KOPT-K1 (cell line): ENCODE measurements around the gene OBSCN.
"Not testable (repeated sequence)": the region's sequence is repeated elsewhere in the genome, so short reads cannot be mapped to it uniquely, and the experiment has no call there.

Experiments
- H3K27ac ChIP-seq: fragments of 200-600 bp; sonication (generic); 2 replicates; pipeline ENCODE4 v1.5.1; 2016; ENCODE audit warnings: antibody characterized with exemption, mild to moderate bottlenecking, low read depth, low read length; ENCODE audit not compliant: poor library complexity, severe bottlenecking
- H3K36me3 ChIP-seq: fragments of 200-600 bp; sonication (generic); 2 replicates; pipeline ENCODE4 v1.5.1; 2017; ENCODE audit warnings: antibody characterized with exemption, mild to moderate bottlenecking, low read length, moderate library complexity; ENCODE audit not compliant: insufficient read depth
- H3K9me3 ChIP-seq: fragments of 200-600 bp; sonication (generic); 2 replicates; pipeline ENCODE4 v1.5.1; 2017; ENCODE audit warnings: antibody characterized with exemption, low read length, mild to moderate bottlenecking; ENCODE audit not compliant: insufficient read depth, poor library complexity, severe bottlenecking

Gene OBSCN

DNA sequence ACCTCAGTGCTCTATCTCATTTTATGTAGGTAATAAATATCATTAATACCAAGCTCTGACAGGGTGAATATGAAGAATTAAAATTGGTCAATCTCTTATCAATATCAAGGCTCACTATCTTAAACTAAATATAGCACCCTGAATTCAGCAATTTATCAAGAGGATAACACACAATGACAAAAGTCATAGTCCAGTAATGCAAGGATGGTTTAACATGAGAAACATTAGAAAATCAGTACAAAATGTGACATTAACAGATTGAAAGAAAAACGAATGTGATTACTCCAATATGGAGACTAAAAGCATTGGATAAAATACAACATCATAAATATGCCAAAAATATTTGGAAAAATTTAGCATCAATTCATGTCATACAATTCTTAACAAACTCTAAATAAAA, 53.9 kb downstream of the OBSCN start:
- H3K9me3 ChIP-seq = peaks cover 16% of the 10 kb centered on the region
- H3K36me3 ChIP-seq = peaks cover 27% of the 10 kb centered on the region
- H3K27ac ChIP-seq = no peak overlapping the region

DNA sequence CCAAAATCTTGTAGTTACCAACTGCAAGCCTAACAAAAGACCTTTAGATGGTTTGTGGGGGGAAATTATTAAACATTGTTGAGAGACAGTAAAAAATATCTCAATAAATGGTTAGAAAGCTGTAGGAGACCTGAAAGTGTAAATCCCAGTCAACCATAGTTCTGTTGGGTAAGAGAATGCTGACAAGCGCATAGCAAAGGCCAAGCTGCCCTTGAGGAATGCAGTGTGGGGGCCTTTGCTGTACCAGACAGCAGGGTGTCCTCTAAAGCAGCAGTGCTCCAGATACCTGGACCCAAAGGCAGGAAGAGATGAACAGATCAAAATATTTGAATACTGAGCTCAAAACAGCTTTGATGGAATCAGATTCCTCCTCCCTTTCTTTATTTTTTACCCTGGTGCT, 54.6 kb downstream of the OBSCN start:
- peaks cover 22% of the 10 kb centered on the region for H3K36me3 ChIP-seq

DNA sequence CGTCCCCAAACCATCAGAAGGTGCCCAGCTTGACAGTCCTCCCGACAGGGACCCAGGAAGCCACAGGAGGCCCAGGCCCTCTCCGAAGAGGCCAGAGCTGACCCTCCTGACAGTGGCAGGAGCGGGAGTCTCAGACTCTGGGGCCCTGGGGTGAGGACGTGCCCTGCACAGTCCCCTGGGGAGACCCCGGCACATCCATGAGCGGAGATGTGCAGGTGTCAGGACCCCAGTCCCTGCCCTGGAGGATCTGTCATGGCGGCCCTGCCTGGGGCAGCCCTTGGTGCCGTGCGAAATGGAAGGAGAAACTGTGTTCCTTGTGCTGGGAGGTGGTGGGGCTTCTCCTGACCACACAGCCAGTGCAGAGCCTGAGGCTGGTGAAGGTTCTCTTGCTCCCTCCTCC, 55.8 kb downstream of the OBSCN start:
- Histone ChIP-seq H3K36me3 (peaks cover 17% of the 10 kb centered on the region), H3K27ac (no peak overlapping the region), H3K9me3 (peaks cover 16% of the 10 kb centered on the region)

More for the DNA sequence above, 54.6 kb downstream of the OBSCN start:
- no peak overlapping the region for H3K27ac ChIP-seq
- peaks cover 16% of the 10 kb centered on the region for H3K9me3 ChIP-seq

DNA sequence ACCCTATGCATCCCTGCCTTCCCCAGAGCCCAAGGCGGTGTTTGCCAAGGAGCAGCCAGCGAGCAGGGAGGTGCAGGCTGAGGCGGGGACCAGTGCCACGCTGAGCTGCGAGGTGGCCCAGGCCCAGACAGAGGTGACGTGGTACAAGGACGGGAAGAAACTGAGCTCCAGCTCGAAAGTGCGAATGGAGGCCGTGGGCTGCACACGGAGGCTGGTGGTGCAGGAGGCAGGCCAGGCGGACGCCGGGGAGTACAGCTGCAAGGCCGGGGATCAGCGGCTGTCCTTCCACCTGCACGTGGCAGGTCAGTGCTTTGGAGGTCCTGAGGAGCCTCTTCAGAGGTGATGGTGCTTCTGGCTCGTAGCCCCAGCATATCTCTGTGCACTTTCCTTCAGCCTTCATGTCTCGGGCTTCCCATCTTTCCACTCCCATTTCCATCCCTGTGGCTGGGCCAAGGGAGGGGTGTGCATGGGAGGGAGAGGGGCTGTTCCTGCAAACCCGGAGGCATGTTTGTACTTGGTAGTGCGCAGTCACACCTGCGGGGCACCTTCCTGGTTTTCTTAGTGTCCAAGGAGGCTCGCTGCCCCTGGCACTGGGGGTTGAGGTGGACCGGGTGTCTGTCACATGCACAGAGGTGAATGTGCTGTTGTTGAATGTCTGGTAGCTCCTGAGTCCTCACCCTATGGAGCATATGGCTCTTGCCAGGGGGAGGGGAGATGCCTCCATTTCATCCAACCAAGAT, 56.4 kb downstream of the OBSCN start:
- Histone ChIP-seq H3K36me3 (peaks cover 17% of the 10 kb centered on the region), H3K27ac (no peak overlapping the region), H3K9me3 (peaks cover 16% of the 10 kb centered on the region)

DNA sequence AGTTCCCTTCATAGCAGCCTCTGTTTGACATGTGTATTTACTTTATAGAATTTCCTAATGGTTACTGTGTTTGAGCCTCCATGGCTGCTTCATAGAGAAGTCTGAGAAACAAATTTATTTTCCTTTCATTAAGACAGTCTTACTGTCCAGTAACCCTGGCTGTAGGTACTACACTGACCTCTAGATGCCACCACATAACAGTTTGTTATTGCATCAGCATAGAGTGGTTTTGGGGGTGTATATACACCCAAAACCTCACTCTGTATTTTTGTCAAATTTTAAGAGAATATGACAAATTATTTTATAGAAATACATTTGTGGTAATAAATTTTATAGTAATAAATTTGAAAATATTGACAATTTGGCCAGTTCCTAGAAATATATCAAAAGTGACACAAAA, 57.3 kb downstream of the OBSCN start:
- Histone ChIP-seq H3K9me3 (peaks cover 16% of the 10 kb centered on the region), H3K27ac (no peak overlapping the region), H3K36me3 (peaks cover 17% of the 10 kb centered on the region)

DNA sequence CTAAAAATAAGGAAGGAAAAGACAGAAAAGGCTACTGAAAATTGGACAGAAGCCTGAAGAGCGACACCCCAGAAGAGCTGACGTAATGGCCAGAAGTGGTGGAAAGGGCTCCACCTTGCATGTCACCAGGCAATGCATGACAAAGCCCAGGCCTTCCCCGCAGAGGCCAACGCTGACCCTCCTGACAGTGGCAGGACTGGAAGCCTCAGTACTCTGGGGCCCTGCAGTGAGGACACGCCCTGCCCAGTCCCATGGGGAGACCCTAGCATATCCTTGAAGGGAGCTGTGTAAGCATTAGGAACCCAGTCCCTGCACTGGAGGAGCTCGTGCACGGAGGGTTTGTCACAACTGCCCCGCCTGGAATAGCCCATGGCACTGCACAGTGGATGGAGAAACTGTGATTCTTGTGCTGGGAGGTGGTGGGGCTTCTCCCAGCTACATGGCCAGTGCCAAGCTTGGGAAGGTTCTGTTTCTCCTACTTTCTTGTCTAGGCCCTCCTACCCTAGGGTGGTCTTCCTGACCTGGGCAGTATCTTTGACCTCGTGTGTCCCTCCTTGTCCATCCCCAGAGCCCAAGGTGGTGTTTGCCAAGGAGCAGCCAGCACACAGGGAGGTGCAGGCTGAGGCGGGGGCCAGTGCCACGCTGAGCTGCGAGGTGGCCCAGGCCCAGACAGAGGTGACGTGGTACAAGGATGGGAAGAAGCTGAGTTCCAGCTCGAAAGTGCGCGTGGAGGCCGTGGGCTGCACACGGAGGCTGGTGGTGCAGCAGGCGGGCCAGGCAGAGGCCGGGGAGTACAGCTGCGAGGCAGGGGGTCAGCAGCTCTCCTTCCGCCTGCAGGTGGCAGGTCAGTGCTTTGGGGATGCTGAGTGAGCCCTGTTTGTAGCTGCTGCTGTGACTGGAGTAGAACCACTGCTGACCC, 60.4 kb downstream of the OBSCN start:
- H3K27ac ChIP-seq = no peak overlapping the region
- no peaks in the 10 kb centered on the region for H3K9me3 ChIP-seq
- H3K36me3 ChIP-seq = no peaks in the 10 kb centered on the region

DNA sequence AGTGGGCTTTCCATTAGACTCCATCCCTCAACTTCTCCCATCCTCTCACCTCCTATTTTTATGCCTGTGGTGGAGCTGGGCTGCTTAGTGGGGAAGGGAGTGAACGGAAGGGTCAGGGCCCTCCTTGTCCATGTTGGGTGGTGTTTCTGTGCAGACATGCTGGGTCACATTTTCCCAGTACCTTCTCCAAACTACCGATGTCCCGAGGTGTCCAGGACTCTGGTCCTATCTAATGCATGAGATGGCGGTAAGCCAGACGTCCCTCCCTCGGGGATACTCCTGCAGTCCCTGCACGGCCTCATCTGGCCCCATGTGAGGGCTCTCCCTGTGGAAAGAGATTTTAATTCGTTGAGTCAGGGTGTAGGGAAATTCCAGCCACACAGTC, 61.0 kb downstream of the OBSCN start:
- H3K36me3 ChIP-seq = no peaks in the 10 kb centered on the region
- no peak overlapping the region for H3K27ac ChIP-seq
- H3K9me3 ChIP-seq = no peaks in the 10 kb centered on the region

DNA sequence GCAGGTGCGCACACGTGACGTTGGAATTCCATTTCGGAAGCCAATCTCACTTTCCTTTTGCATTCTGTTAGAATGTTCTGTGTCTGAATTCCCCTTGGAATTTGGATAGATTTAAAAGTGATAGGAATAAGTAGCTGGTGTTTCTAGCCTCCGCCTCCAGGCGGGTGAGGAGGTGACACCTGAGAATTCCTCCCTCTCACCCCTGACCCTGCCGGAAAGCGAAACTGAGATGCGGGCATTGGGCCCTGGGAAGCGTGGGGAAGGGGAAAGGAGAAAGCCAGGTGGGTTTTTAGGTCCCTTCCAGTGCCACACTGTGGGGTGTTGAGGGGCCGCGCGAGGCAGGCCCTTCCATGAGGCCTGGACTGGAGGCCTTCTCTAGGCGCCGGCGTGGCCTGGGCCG, 61.6 kb downstream of the OBSCN start:
- not testable (repeated sequence) for H3K9me3 ChIP-seq

DNA sequence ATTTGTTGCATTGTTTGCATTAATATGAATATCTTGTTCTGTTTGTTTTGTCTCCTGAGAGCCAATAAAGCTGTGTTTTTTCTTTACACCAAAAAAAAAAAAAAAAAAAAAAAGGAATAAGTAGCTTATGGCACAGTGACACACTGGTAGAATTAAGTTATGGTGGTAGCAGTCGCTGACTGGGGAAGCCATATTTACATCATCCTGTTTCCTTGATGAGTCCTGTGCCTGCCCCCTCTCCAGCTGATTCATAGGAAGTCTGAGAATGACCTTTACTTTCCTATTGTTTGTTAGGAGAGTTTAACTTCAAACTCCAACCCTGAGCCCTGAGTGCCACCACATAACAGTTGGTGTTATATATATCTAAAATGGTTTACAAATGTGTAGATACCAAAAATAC, 62.2 kb downstream of the OBSCN start:
- H3K36me3 ChIP-seq = no peaks in the 10 kb centered on the region; the same call in 1 of the 2 replicates
- no peaks in the 10 kb centered on the region for H3K9me3 ChIP-seq

More for the DNA sequence above, 61.6 kb downstream of the OBSCN start:
- not testable (repeated sequence) for H3K27ac ChIP-seq, H3K36me3 ChIP-seq

DNA sequence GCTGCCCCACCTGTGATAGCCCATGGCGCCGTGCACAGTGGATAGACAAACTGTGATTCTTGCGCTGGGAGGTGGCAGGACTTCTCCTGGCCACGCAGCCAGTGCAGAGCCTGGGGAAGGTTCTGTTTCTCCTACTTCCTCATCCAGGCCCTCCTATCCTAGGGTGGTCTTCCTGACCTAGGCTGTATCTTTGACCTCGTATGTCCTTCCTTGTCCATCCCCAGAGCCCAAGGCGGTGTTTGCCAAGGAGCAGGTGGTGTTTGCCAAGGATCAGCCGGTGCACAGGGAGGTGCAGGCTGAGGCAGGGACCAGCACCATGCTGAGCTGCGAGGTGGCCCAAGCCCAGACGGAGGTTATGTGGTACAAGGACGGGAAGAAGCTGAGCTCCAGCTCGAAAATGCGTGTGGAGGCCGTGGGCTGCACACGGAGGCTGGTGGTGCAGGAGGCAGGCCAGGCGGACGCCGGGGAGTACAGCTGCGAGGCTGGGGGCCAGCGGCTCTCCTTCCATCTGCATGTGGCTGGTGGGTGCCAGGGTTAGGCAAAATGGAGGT, 63.9 kb downstream of the OBSCN start:
- H3K36me3 ChIP-seq = no peaks in the 10 kb centered on the region; the same call in 1 of the 2 replicates
- H3K27ac ChIP-seq = no peak overlapping the region
- no peaks in the 10 kb centered on the region for H3K9me3 ChIP-seq

More for the DNA sequence above, 62.2 kb downstream of the OBSCN start:
- H3K27ac ChIP-seq = no peak overlapping the region

DNA sequence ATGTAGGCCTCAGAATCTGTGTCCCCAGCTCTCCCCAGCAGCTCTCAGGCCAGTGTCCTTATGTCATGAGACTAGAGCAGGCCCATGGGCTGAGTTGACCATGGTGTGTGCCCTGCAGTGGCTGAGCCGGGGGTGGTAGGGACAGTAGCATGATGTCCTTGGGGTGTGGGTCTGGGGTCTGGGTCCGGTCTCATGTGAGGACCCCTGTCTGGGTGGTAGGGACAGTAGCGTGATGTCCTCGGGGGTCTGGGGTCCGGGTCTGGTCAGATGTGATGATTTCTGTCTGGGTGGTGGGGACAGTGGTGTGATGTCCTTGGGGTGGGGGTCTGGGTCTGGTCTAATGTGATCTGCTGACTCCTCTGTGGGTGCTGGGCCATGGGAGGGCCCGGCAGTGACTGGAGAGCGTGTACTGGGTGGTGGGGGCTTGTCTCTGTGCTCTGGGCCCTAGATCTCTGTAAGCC, 64.5 kb downstream of the OBSCN start:
- Histone ChIP-seq H3K27ac (no peak overlapping the region), H3K9me3 (no peaks in the 10 kb centered on the region), H3K36me3 (no peaks in the 10 kb centered on the region; the same call in 1 of the 2 replicates)

DNA sequence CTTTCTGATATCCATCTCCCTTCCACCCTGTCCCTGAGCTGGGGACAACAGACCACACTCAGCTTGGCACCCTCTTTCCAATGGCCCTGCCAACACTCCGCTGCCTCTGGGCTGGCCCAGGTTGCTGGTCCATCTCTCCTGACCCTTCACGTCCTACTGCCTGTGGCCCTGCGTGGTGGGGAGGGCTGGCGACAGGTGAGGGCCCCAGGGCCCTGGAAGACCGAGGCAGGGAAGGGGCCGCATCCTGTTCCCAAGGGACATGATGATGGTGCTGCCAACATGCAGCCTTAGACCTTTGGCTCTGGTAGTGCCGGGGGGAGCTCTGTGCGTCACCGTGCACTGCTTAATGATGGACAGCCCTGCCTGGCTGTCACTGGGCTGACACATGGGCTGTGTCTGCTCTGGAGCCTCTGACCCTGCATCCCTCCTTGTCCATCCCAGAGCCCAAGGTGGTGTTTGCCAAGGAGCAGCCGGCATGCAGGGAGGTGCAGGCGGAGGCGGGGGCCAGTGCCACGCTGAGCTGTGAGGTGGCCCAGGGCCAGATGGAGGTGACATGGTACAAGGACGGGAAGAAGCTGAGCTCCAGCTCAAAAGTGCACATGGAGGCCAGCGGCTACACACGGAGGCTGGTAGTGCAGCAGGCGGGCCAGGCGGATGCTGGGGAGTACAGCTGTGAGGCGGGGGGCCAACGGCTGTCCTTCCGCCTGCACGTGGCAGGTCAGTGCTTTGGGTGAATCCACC, 65.2 kb downstream of the OBSCN start:
- H3K27ac ChIP-seq = no peak overlapping the region
- no peaks in the 10 kb centered on the region; the same call in 1 of the 2 replicates for H3K36me3 ChIP-seq
- no peaks in the 10 kb centered on the region for H3K9me3 ChIP-seq

DNA sequence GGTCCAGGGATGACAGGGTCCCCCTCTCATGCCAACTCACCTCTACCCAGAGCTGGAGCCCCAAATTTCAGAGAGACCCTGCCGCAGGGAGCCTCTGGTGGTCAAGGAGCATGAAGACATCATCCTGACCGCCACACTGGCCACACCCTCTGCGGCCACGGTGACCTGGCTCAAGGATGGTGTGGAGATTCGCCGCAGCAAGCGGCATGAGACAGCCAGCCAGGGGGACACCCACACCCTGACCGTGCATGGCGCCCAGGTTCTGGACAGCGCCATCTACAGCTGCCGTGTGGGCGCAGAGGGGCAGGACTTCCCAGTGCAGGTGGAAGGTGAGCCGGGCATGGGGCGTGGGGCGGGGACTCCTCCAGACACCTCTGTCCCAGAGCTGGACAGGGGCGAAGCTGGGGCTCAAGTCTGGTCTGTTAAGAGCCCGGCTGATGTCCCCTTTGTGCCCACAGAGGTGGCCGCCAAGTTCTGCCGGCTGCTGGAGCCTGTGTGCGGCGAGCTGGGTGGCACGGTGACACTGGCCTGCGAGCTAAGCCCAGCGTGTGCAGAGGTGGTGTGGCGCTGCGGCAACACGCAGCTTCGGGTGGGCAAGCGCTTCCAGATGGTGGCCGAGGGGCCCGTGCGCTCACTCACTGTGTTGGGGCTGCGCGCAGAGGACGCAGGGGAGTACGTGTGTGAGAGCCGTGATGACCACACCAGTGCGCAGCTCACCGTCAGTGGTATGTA, 66.0 kb downstream of the OBSCN start:
- Histone ChIP-seq H3K27ac (no peak overlapping the region), H3K36me3 (peaks cover 4% of the 10 kb centered on the region; the same call in 1 of the 2 replicates), H3K9me3 (no peaks in the 10 kb centered on the region)
